Stimulated activated CD4-positive, alpha-beta T cell treated with anti-CD3 and anti-CD28 coated beads, TNF-alpha, amount 100 ng/mL, for 4 hours (primary cell): ENCODE measurements around the gene TEAD3.

Source experiments
- DNase-seq, 3 experiments: peaks; one replicate each; pipeline ENCODE4 v3.0.0-alpha.2; 2020; ENCODE audit warnings: low read depth in 3 of 3

The TEAD3 gene

GRCh38 chr6:35475573-35475972 is 21.3 kb downstream of the TEAD3 start:
- DNase-seq: no peak

GRCh38 chr6:35474942-35475570 is 21.8 kb downstream of the TEAD3 start:
- DNase-seq: no peak

DNA sequence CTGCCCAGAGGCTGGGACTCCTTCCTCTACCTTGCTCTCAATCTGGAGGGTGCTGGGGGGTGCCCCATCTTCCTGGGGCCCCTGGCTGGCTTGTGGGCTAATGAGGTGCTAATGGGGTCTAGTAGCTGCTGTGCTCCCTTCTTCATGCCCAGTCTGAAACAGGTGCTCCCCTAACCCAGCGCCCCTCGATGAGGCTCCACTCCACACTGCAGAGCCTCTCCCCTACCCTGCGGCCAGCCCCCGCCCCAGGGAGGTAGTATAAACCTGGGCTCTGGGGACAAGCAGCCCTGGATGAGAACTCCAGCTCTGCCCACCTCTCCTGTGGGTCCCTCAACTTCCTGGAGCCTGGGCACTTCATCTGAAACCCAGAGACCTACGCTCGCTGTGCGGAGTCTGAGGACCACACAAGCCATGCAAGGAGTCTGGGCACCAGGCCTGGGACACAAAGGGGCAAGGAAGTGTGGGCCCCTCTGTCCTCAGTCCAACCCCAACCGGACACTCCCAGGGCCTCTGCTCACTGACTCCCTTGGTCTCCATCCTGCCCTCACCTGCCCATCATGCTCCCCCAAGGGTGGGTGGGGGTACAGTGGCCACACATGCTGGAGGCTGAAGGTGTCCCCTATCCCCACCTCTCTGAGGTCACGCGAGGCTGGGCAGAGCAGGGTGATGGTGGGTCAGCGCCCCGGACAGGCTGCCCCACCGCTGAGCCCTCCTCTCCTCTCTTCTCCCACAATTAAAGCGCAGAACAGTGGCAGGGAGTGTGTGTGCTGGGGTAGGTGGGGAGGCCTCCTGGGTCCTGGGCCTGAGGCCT is 22.5 kb downstream of the TEAD3 start:
- DNase-seq: no peak

DNA sequence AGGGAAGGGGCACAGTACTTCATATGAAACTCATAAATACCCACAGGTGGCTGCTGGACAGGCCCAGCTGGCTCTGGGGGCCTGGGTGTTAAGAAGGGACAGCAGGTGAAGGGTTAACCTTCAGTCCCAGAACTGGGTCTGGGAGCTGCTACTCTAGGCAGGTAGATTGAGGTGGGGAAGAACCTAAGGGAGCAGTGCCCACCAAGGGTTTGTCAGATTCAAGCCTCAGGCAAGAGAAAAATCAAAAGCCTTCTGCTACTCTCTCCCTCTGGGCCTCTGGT is 23.1 kb downstream of the TEAD3 start:
- DNase-seq: no peak

GRCh38 chr6:35473075-35473849 is 23.6 kb downstream of the TEAD3 start:
- DNase-seq: no peak

- no peak for DNase-seq
Observed at GRCh38 chr6:35471836-35472345, 25.0 kb downstream of the TEAD3 start.

DNA sequence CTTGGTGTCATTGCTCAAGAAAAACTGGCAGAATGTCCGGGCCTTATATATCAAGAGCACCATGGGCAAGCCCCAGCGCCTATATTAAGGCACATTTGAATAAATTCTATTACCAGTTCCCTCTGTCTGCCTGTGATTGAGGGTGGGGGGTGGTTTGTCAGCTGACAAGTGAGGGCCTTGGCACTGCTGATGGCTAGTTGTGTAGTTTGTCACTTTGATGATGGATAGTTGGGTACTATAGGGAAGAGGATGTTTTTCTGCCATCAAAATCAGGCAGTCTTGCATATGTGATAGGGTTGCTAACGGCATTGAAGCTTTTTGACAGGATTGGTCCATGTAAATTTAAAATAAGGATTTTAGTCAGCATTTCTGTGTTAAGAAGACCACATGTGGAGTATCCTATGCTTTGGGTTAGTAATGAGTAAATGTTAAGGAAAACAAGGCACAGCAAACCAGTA is 26.2 kb downstream of the TEAD3 start:
- no peak for DNase-seq

GRCh38 chr6:35469751-35470662 is 26.9 kb downstream of the TEAD3 start:
- no peak for DNase-seq

GRCh38 chr6:35468980-35469750 is 27.7 kb downstream of the TEAD3 start:
- peak in 1 of 3 experiments; percentile 37 for DNase-seq

GRCh38 chr6:35468181-35468979 is 28.5 kb downstream of the TEAD3 start, which contains the start of gene RPL10A:
Gene RPL10A, plus strand, starts transcription at chr6:35468401. Its CDS starts 34 bp downstream, at chr6:35468435.
- DNase-seq: peak; percentile 92 to 94 (median 92)

DNA sequence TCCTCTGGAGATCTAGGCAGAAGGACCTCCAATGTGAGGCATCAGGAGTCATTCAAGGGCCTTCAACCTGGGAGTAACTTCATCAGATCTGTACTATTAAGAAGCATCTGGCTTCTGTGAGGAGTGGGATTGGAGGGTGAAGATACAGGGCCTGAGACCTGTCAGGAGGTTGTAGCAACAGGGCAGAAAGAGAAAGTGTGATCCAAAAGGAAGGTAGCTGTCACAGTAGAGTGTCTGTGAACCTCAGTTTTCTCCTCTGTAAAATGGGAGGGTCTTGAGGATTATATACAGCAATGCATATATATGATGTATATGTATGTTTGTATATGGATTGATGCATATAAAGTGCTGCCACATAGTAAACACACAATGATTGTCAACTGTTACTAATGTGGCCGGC is 31.2 kb downstream of the TEAD3 start:
- DNase-seq: no peak

DNA sequence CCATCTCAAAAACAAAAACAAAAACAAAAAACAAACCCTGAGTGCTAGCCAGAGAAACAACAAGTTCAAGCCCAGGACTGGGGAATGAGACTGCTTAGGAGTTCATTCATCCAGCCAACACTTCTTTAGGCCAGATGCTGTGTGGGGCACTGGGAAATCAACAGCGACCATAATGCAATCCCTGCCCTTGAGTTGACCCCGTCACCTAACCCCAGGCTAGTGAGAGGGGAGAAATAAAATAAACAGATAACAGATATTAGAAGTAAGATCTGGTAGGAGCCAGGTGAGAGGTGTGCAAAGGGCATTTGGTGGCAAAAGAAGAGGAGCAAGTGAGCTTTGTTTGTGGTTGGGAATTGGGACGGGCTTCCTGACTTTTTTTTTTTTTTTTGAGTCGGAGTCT is 33.6 kb downstream of the TEAD3 start:
- DNase-seq: no peak

GRCh38 chr6:35461270-35461669 is 35.6 kb downstream of the TEAD3 start:
- DNase-seq: no peak

DNA sequence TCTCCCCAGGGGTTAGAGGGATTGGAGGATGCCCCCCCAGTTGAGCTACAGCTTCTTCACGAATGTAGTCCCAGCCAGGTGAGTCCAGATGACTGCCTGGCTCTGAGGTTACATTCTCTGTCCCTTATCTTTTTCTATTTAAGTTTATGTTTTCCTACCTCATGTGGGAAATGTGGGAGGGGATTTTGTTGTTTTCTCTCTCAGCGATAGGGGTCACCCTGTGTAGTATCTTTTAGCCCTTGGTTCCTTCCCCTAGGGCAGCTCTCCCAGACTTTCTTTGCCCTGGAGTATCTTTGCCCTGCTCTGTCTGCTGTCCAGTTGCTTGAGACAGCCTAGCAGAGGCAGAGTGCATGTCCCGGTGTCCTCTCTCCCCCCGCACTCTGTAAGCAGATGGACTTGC is 39.0 kb downstream of the TEAD3 start:
- DNase-seq: no peak

DNA sequence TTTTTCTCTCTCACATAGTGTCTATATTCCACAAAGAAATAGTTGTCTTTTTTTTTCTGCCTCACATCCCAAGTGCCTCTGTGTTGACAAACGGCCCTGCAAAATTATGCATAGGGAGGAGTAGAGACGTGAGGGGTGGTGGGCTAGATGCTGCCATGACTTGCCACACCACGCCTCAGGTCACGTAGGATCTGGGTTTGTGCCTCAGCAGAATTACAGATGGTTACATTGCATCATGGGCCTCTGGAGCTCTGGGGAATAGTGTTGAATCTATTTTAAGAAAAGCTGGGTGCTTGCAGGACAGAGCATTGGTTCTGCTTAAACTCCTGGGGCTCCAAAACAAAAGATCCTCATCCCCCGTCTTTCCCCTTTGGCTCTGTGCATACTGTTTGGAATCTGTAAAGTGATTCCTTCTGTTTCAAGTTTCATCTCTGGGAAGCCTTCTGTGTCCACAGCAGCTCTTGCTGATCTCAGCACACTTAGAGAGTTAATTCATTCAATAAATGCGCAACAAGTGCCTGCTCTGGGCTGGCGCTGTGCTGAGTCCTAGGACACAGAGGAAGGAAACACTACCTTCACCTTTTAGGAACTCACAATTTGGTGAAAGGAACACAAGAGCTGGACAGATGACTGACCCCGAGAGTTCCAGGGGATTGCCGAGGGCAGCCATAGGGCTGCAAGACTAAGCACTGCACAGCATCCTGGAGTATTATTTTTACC is 42.3 kb downstream of the TEAD3 start:
- no peak for DNase-seq

DNA sequence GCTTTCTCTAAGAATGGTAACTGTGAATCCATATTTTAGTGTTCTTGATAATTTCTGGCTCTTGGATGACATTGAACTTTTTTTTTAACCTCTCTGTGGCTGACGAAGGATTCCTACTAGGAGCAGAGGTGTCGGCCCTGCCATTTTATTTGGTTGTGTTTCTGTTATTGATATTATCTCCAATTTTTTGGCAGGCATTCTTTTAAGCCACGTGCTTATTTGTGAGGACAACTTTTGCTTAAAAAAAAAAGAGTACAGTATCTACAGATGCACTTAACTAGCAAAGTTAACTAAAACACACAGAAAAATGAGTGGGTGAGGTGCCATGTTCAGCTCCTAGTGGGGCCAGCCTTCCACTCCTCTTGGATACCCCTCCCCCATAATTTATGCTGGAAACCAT is 43.6 kb downstream of the TEAD3 start:
- no peak for DNase-seq

DNA sequence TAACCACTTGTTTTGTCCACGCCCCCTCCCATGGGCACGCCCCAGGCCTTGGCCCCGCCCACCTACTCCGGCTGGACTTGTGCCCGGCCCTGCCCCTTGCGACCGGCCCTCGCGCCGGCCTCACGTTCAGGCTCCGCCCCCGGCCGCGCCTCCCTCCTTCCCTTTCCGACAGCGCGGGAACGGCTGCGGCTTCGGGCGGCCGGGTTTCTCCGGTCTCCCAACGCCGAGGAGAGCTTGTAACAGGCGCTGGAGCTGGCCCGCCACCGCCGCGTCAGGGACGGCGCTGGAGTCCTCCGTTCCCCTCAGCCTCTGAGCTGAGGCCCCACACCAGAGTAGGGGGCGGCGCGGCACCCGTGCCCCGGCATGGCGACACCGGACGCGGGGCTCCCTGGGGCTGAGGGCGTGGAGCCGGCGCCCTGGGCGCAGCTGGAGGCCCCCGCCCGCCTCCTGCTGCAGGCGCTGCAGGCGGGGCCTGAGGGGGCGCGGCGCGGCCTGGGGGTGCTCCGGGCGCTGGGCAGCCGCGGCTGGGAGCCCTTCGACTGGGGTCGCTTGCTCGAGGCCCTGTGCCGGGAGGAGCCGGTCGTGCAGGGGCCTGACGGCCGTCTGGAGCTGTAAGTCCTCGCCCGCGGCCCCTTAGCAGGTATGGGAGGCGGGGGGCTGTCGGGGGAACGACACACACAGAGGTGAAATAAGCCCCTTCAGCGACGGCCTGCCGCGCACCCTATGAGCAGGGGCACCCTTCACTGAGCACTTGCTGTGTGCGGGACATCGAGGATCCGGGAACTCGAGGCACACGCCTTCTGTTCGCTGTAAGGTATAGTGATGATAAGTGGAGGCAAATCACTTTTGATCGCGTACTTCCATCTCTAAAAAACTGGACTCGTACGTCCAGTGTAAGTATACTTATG is 44.4 kb downstream of the TEAD3 start, which contains the start of gene FANCE:
FANCE (plus strand) TSS at position 156 of the 908 bp plus-strand sequence; CDS start at position 364, 208 bp downstream.
- DNase-seq: peak; percentile 76 to 89 (median 78)
